Measurements from ENCODE around the gene STX18. TPM values are rescaled to one million over a fixed set of nuclear protein-coding genes. Genes with fewer than 3 reads are reported as not detected.

STX18 gene
- total RNA-seq, 1 donor from 2014 or later = 17.3 TPM

DNA sequence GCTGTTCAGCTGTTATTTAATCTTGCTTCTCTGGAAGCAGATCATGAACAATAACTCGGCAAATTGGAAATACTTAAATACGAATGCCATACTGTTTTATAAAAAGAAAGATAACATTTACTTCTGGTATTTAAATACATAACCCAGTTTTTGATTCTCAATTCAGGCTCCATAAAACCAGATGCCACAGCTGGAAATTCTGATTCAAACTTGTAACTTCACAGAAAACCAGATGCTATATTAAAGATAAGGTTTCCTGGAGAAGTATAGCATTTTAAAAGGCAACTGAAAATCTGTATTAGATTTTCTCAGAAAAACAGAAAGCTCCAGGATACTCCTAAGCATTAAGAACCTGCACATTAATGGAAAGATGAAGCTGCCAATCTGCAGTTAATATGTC is 40.2 kb downstream of the STX18 start:
- Histone ChIP-seq H3K4me1 (peaks cover 25% of the 10 kb centered on the region), H3K9me3 (replicated peaks) (no peaks in the 10 kb centered on the region), H3K27ac (replicated peaks) (no peak overlapping the region), H3K4me3 (no peak overlapping the region), H3K27me3 (ENCODE audit: low read depth) (no peaks in the 10 kb centered on the region), H3K36me3 (no peaks in the 10 kb centered on the region)
- TF ChIP-seq, protein P1, sequence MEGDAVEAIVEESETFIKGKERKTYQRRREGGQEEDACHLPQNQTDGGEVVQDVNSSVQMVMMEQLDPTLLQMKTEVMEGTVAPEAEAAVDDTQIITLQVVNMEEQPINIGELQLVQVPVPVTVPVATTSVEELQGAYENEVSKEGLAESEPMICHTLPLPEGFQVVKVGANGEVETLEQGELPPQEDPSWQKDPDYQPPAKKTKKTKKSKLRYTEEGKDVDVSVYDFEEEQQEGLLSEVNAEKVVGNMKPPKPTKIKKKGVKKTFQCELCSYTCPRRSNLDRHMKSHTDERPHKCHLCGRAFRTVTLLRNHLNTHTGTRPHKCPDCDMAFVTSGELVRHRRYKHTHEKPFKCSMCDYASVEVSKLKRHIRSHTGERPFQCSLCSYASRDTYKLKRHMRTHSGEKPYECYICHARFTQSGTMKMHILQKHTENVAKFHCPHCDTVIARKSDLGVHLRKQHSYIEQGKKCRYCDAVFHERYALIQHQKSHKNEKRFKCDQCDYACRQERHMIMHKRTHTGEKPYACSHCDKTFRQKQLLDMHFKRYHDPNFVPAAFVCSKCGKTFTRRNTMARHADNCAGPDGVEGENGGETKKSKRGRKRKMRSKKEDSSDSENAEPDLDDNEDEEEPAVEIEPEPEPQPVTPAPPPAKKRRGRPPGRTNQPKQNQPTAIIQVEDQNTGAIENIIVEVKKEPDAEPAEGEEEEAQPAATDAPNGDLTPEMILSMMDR (IDR thresholded peaks at IDR 0.05; ENCODE audit: borderline replicate concordance) = no peak
- no peak for DNase-seq
- intact Hi-C loops (cut with micrococcal nuclease) = no loop called here

DNA sequence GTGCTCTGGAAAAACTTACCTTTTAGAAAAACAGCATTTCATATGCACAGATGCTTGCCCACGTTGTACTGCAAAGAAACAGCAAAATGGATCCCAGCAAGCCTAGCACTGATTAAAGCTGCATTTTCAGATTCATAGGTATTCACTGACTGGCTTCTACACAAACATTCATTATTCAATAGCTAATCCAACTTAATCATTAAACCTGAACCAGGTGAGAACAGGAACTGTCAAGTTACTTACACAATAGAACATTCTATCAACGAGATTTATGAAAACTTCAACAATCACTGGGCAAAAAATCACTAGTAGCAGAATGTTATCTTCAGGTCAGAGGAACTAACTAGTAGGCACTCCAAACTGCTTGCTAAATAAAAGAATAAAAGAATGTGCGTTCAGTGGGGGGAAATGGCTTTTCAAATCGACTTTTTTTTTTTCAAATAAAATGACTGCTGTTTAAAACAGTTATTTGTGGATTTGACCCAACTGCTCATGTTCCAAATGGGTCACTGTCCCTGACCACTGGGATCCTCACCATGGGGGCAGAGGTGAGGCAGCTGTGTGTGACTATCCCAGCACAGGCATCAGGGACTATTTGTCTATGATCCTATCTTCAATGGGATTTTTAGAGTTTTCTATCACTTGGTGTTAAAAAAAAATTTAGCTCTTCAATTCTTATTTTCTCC is 42.3 kb downstream of the STX18 start:
- peaks cover 25% of the 10 kb centered on the region for H3K4me1 ChIP-seq
- H3K27me3 ChIP-seq (ENCODE audit: low read depth) = no peaks in the 10 kb centered on the region
- TF ChIP-seq, protein P1 (IDR thresholded peaks at IDR 0.05; ENCODE audit: borderline replicate concordance) = no peak
- H3K36me3 ChIP-seq = no peaks in the 10 kb centered on the region
- intact Hi-C loops (cut with micrococcal nuclease) = no loop called here
- DNase-seq = no peak
- H3K4me3 ChIP-seq = no peak overlapping the region
- H3K27ac ChIP-seq (replicated peaks) = no peak overlapping the region
- no peaks in the 10 kb centered on the region for H3K9me3 ChIP-seq (replicated peaks)

DNA sequence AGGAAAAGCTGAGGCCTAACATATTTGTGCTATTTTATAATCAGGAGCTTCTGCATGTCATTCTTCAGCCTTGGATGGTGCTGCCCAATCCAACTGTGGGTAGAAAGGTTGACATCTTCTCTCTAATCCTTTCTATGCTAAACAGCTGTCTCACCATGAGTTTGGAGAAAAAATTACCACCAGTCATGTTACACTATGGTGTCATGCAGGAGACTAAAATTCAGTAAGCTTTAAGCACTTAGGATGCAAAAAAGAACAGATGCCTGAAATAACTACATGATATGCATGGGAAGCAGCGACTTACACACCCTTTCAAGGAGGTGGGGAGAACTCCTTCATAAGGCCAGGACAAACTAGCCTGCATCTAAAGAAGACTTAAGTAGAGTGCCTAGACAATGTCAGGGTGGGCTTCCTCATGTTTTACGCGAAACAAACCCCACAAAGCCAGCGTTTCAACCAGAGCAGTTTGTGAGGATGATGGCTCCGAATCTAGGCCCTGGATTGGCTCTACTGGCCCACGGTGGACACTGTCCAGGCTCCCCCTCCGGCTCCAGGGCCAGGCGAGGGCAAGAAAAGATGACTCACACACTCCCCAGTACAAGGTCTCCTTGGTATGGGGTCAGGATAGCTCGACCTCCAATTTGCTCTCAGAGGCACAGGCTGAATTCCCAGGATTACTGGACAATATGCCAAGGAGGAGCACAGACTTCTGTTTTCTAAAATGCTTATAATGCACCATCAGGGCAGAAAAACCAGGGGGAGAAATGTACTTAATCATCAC is 45.1 kb downstream of the STX18 start:
- Histone ChIP-seq H3K4me1 (peaks cover 9% of the 10 kb centered on the region), H3K4me3 (no peak overlapping the region), H3K9me3 (replicated peaks) (no peaks in the 10 kb centered on the region), H3K36me3 (no peaks in the 10 kb centered on the region), H3K27ac (replicated peaks) (no peak overlapping the region), H3K27me3 (ENCODE audit: low read depth) (no peaks in the 10 kb centered on the region)
- intact Hi-C loops (cut with micrococcal nuclease) = no loop called here
- no peak for DNase-seq
- TF ChIP-seq, protein P1 (IDR thresholded peaks at IDR 0.05; ENCODE audit: borderline replicate concordance) = no peak

DNA sequence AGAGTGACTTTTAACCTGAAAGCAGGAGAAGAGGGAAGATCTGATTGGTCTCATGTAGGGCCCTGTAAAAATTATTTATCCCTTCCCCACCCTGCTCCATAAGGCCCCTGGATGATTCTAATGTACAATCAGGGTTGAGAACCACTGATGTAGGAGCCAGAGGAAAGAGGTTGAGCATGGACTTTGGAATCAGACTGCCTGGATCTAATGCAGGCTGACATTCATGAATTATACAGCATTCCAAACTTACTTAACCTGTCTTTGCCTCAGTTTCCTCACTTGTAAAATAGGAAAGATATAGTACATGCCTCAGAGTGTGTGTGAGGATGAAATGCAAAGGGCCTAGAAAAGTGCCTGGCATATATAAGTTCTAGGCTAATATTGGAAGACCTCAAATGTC is 47.0 kb downstream of the STX18 start:
- Histone ChIP-seq H3K36me3 (no peaks in the 10 kb centered on the region), H3K27ac (replicated peaks) (no peak overlapping the region), H3K9me3 (replicated peaks) (no peaks in the 10 kb centered on the region), H3K4me1 (peaks cover 6% of the 10 kb centered on the region), H3K4me3 (no peak overlapping the region), H3K27me3 (ENCODE audit: low read depth) (no peaks in the 10 kb centered on the region)
- intact Hi-C loops (cut with micrococcal nuclease) = no loop called here
- no peak for DNase-seq
- TF ChIP-seq, protein P1 (IDR thresholded peaks at IDR 0.05; ENCODE audit: borderline replicate concordance) = no peak

DNA sequence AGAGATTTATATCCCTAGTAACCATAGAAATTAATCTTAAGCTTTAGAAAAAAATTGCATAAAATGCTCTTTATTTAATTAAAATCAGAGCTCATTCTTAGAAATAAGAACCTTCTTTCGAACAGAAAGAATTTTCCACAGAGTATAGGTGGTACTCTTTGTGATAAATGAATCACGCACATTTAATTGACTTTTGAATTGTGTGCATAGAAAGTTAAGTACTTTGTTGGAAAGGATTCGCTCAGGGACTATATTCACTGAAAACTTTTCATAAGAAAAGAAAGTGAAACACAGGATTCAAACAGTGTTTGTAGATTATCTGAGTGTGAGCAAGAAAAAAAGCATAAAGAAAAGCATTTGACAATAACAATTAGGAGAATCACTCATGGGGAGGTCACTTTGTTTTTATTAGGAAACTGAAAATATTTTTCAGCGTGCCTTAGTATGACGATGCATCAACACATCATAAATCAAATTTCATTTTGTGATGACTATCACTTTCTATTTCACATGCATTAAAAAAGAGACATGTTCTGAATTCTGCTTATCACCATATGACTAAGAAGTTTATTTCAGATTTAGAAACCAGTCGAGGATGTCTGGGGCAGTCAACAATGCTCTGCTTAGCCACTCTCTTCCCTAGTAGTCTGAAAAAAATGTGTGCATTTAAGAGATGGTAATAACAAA is 49.5 kb downstream of the STX18 start:
- Histone ChIP-seq H3K27ac (replicated peaks) (no peak overlapping the region), H3K4me1 (peaks cover 4% of the 10 kb centered on the region), H3K27me3 (ENCODE audit: low read depth) (no peaks in the 10 kb centered on the region), H3K9me3 (replicated peaks) (no peaks in the 10 kb centered on the region), H3K36me3 (no peaks in the 10 kb centered on the region), H3K4me3 (no peak overlapping the region)
- DNase-seq = no peak
- intact Hi-C loops (cut with micrococcal nuclease) = no loop called here
- TF ChIP-seq, protein P1 (IDR thresholded peaks at IDR 0.05; ENCODE audit: borderline replicate concordance) = no peak
